ENCODE measurements around the gene ACTN4.

GRCh38 chr19:38635483-38636399 lies 11.7 kb upstream of the ACTN4 start:
- TF ChIP-seq CTCF (conservative IDR thresholded peaks at IDR 0.05; ENCODE audit: low read length) (no peak), EZH2phosphoT487 (IDR thresholded peaks at IDR 0.05; ENCODE audit: borderline replicate concordance, low read depth, low read length) (no peak)
